ENCODE measurements around the gene LMF1. TPM values are rescaled to one million over a fixed set of nuclear protein-coding genes. Genes with fewer than 3 reads are reported as not detected.

Gene LMF1
- total and polyA plus RNA-seq, 2 of the 8 experiments (the other 6 are each of a cell fraction or from before 2014, with no cell fraction given): 3.5 to 9.1 TPM

- TF ChIP-seq EZH2 (IDR thresholded peaks at IDR 0.05; ENCODE audit: low read depth, low read length, severe bottlenecking) (no peak), SP4 (IDR thresholded peaks at IDR 0.05; ENCODE audit: low read length) (no peak), BCL11A (IDR thresholded peaks at IDR 0.05; ENCODE audit: low read depth in 2 of 2, low read length in 2 of 2) (no peak)
Observed at GRCh38 chr16:1014221-1014620, 43.4 kb upstream of the LMF1 start (continued).

Measured in H1 (cell line).